Measurements from ENCODE around the gene PRKAG3. TPM values are rescaled to one million over a fixed set of nuclear protein-coding genes. Genes with fewer than 3 reads are reported as not detected.

PRKAG3 gene
- polyA plus RNA-seq, 1 of the 3 experiments (the other 2 are of a cell fraction): not detected

DNA sequence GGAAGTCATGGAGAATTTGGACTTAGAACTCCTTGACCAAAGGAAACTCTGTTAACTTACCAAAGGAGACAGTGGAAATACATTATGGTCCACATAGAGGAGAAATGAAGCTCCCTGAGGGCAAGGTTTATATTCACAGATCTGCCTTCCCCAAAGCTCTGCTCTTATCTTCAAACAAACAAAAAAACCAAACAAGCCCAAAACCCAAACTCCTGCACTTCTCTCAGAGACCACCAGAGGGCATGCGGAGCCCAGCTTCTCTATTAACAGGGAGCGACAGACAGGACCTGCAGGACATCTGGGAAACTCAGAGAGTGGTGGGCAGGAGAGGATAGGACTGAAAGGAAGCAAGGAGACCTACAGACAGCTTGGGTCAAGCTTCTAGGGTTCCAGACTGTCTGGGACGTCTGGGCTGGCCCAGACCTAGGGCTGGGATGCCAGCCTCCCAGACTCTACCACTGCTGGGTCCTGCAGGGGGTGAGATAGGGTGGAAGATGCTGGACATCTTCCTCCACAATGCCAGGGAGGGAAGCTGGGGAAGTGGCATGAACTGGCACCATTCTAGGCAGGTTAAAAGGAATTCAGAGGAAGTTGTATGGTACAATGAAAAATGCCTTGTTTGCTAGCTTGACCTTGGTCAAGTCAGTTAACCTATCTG lies 45.1 kb upstream of the PRKAG3 start:
- DNase-seq: peak; percentile 88
- H3K4me1 ChIP-seq (ENCODE audit: control insufficient read depth in 1 of 2, insufficient read depth in 2 of 2, low read depth in 1 of 2, low read length in 1 of 2): peaks cover 0 to 54% of the 10 kb centered on the region in 2 experiments; a peak in 2 of 4 replicates
- no peak overlapping the region for H3K9ac ChIP-seq
- H3K9me2 ChIP-seq: no peaks in the 10 kb centered on the region
- H3K4me3 ChIP-seq (ENCODE audit: low read depth in 2 of 2, low read length in 1 of 2): no peak overlapping the region
- no peaks in the 10 kb centered on the region for H3K9me3 ChIP-seq
- H3K36me3 ChIP-seq (replicated peaks in 1 of 2; ENCODE audit: control insufficient read depth in 1 of 2, insufficient read depth in 2 of 2, low read length in 1 of 2): no peaks in the 10 kb centered on the region
- no peak overlapping the region for H3K4me2 ChIP-seq
- H4K20me1 ChIP-seq (ENCODE audit: insufficient read depth): no peaks in the 10 kb centered on the region
- peak overlapping the region in 1 of 2 experiments; percentile 78; a peak in 2 of 4 replicates for H3K27ac ChIP-seq (ENCODE audit: low read depth in 2 of 2, low read length in 1 of 2)
- POLR2A ChIA-PET: interaction anchor here (0.8 to 3.4 kb wide), 9 partner anchors 8 to 120 kb away, joined by 3 to 20 read pairs (median 3); no protein-coding TSS in a partner anchor
- H3F3A ChIP-seq (replicated peaks; ENCODE audit: insufficient read depth): peaks cover 3% of the 10 kb centered on the region
- no peaks in the 10 kb centered on the region for H3K79me2 ChIP-seq (ENCODE audit: insufficient read depth)
- H2AFZ ChIP-seq (ENCODE audit: low read depth): no peak overlapping the region
- no peak for TF ChIP-seq SIN3A (IDR thresholded peaks at IDR 0.05; ENCODE audit: borderline replicate concordance, low read depth, low read length)
- TF ChIP-seq RFX5 (IDR thresholded peaks at IDR 0.05; ENCODE audit: low read length): peak; percentile 48; the same call in 1 of the 2 replicates
- TF ChIP-seq MEF2A (IDR thresholded peaks at IDR 0.05; ENCODE audit: borderline replicate concordance, low read depth): no peak
- TF ChIP-seq, protein P1, sequence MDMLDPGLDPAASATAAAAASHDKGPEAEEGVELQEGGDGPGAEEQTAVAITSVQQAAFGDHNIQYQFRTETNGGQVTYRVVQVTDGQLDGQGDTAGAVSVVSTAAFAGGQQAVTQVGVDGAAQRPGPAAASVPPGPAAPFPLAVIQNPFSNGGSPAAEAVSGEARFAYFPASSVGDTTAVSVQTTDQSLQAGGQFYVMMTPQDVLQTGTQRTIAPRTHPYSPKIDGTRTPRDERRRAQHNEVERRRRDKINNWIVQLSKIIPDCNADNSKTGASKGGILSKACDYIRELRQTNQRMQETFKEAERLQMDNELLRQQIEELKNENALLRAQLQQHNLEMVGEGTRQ (IDR thresholded peaks at IDR 0.05; ENCODE audit: borderline replicate concordance, low read depth, low read length): no peak
- TF ChIP-seq EZH2phosphoT487 (IDR thresholded peaks at IDR 0.05; ENCODE audit: borderline replicate concordance, low read depth): no peak
- TF ChIP-seq, protein P2, sequence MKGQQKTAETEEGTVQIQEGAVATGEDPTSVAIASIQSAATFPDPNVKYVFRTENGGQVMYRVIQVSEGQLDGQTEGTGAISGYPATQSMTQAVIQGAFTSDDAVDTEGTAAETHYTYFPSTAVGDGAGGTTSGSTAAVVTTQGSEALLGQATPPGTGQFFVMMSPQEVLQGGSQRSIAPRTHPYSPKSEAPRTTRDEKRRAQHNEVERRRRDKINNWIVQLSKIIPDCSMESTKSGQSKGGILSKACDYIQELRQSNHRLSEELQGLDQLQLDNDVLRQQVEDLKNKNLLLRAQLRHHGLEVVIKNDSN (IDR thresholded peaks at IDR 0.05; ENCODE audit: borderline replicate concordance, low read depth): no peak
- TF ChIP-seq MXI1 (IDR thresholded peaks at IDR 0.05; ENCODE audit: low read depth, low read length): 0 out of 2 replicates have a peak, but pooled peaks have one; percentile 16
- TF ChIP-seq, protein P3, sequence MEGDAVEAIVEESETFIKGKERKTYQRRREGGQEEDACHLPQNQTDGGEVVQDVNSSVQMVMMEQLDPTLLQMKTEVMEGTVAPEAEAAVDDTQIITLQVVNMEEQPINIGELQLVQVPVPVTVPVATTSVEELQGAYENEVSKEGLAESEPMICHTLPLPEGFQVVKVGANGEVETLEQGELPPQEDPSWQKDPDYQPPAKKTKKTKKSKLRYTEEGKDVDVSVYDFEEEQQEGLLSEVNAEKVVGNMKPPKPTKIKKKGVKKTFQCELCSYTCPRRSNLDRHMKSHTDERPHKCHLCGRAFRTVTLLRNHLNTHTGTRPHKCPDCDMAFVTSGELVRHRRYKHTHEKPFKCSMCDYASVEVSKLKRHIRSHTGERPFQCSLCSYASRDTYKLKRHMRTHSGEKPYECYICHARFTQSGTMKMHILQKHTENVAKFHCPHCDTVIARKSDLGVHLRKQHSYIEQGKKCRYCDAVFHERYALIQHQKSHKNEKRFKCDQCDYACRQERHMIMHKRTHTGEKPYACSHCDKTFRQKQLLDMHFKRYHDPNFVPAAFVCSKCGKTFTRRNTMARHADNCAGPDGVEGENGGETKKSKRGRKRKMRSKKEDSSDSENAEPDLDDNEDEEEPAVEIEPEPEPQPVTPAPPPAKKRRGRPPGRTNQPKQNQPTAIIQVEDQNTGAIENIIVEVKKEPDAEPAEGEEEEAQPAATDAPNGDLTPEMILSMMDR (IDR thresholded peaks at IDR 0.05): peak; percentile 95
- TF ChIP-seq SMC3 (IDR thresholded peaks at IDR 0.05; ENCODE audit: low read depth, low read length): peak; percentile 93
- TF ChIP-seq, protein P4, sequence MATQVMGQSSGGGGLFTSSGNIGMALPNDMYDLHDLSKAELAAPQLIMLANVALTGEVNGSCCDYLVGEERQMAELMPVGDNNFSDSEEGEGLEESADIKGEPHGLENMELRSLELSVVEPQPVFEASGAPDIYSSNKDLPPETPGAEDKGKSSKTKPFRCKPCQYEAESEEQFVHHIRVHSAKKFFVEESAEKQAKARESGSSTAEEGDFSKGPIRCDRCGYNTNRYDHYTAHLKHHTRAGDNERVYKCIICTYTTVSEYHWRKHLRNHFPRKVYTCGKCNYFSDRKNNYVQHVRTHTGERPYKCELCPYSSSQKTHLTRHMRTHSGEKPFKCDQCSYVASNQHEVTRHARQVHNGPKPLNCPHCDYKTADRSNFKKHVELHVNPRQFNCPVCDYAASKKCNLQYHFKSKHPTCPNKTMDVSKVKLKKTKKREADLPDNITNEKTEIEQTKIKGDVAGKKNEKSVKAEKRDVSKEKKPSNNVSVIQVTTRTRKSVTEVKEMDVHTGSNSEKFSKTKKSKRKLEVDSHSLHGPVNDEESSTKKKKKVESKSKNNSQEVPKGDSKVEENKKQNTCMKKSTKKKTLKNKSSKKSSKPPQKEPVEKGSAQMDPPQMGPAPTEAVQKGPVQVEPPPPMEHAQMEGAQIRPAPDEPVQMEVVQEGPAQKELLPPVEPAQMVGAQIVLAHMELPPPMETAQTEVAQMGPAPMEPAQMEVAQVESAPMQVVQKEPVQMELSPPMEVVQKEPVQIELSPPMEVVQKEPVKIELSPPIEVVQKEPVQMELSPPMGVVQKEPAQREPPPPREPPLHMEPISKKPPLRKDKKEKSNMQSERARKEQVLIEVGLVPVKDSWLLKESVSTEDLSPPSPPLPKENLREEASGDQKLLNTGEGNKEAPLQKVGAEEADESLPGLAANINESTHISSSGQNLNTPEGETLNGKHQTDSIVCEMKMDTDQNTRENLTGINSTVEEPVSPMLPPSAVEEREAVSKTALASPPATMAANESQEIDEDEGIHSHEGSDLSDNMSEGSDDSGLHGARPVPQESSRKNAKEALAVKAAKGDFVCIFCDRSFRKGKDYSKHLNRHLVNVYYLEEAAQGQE (IDR thresholded peaks at IDR 0.05; ENCODE audit: low read depth, low read length): no peak
- peak; percentile 36 for TF ChIP-seq CHD2 (IDR thresholded peaks at IDR 0.05; ENCODE audit: low read length, partially characterized antibody)
- TF ChIP-seq, protein P5, sequence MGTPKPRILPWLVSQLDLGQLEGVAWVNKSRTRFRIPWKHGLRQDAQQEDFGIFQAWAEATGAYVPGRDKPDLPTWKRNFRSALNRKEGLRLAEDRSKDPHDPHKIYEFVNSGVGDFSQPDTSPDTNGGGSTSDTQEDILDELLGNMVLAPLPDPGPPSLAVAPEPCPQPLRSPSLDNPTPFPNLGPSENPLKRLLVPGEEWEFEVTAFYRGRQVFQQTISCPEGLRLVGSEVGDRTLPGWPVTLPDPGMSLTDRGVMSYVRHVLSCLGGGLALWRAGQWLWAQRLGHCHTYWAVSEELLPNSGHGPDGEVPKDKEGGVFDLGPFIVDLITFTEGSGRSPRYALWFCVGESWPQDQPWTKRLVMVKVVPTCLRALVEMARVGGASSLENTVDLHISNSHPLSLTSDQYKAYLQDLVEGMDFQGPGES (IDR thresholded peaks at IDR 0.05; ENCODE audit: low read depth, low read length): no peak
- no peak for TF ChIP-seq GABPA (IDR thresholded peaks at IDR 0.05; ENCODE audit: low read depth)
- TF ChIP-seq EP300 (IDR thresholded peaks at IDR 0.05; ENCODE audit: borderline replicate concordance in 1 of 2, low read depth in 1 of 2, low read length in 1 of 2): peak in 1 of 2 experiments; percentile 26; a peak in 1 of 4 replicates
- TF ChIP-seq GATA2 (CRISPR knock-in tag; IDR thresholded peaks at IDR 0.05): no peak
- peak; percentile 95 for TF ChIP-seq RAD21 (IDR thresholded peaks at IDR 0.05; ENCODE audit: low read length)
- TF ChIP-seq FOXJ3 (CRISPR knock-in tag; IDR thresholded peaks at IDR 0.05): no peak
- CTCF ChIA-PET: interaction anchor here (0.5 to 22.5 kb wide), 49 partner anchors 9 to 418 kb away, joined by 3 to 795 read pairs (median 5); partner anchors contain the start of genes CDK5R2, IHH, NHEJ1 and RNF25
- 3% methylated on average over 3 of the region's 3 CpGs for WGBS (ENCODE audit: low lambda C conversion rate)
- H3K27me3 ChIP-seq (ENCODE audit: insufficient read depth): peaks cover 39% of the 10 kb centered on the region

Measured in SK-N-SH (cell line).